Gastroesophageal sphincter (tissue), 4 donors: ENCODE data around the gene RIMBP2. TPM values are rescaled to one million over a fixed set of nuclear protein-coding genes. Genes with fewer than 3 reads are reported as not detected.

Source experiments
- ATAC-seq: fragments of 150-250 bp; one replicate; pipeline ENCODE4 v1.9.1; 2016; ENCODE audit warnings: mild to moderate bottlenecking, moderate library complexity
- H3K27ac ChIP-seq, 4 donors: fragments of 200-600 bp; sonication (generic) in 3 of 4; 1 replicate in 3 of 4; 2 replicates in 1 of 4; pipeline ENCODE4 v1.5.1; 2016 to 2019
- H3K27me3 ChIP-seq: fragments of 200-600 bp; sonication (generic); one replicate; pipeline ENCODE4 v1.5.1; 2019
- H3K36me3 ChIP-seq, 2 donors: fragments of 200-600 bp; sonication (generic); one replicate each; pipeline ENCODE4 v1.5.1; 2019; ENCODE audit warnings: control low read depth in 1 of 2
- H3K4me1 ChIP-seq, 3 donors: fragments of 200-600 bp; sonication (generic); 1 replicate in 2 of 3; 2 replicates in 1 of 3; pipeline ENCODE4 v1.5.1; 2016 to 2019; ENCODE audit warnings: control low read depth in 2 of 3
- H3K4me3 ChIP-seq, 2 donors: fragments of 200-600 bp; sonication (generic); one replicate each; pipeline ENCODE4 v1.5.1; 2019; ENCODE audit warnings: mild to moderate bottlenecking in 1 of 2, moderate library complexity in 1 of 2
- H3K9me3 ChIP-seq, 3 donors: fragments of 200-600 bp; sonication (generic); one replicate each; pipeline ENCODE4 v1.5.1; 2017 to 2019; ENCODE audit warnings: control low read depth in 2 of 3
- EP300 ChIP-seq: sonication (generic); formaldehyde crosslinking; IDR thresholded peaks from one replicate; pipeline ENCODE4 v1.6.1; 2017; ENCODE audit warnings: antibody characterized with exemption, mild to moderate bottlenecking
- POLR2A ChIP-seq, 2 donors: fragments of 450-650 bp; IDR thresholded peaks; one replicate each; pipeline ENCODE4 v1.6.1; 2017; ENCODE audit warnings: antibody characterized with exemption in 2 of 2, mild to moderate bottlenecking in 2 of 2, moderate library complexity in 1 of 2
- POLR2AphosphoS5 ChIP-seq: sonication (generic); formaldehyde crosslinking; IDR thresholded peaks from one replicate; pipeline ENCODE4 v1.6.1; 2017; ENCODE audit warnings: antibody characterized with exemption
- WGBS, 2 donors: methylation state at CpG; one replicate each; pipeline ENCODE4 v1.1.5; 2018; ENCODE audit warnings: low coverage in 1 of 2; 5-methylcytosine and 5-hydroxymethylcytosine counted together
- total RNA-seq, 4 donors: library from RNA; depleted of rRNA; stranded (reverse); fragments of >200 nt; gene quantifications; one replicate each; pipeline ENCODE4 v1.1.0, GENCODE V29; 2016
- TF ChIP-seq, protein P1 (sequence below), 4 experiments: fragments of 200-600 bp in 2 of 4; fragments of 450-650 bp in 2 of 4; sonication (generic) in 1 of 4; IDR thresholded peaks; one replicate each; pipeline ENCODE4 v1.5.1; 2017 to 2019; ENCODE audit warnings: antibody characterized with exemption in 4 of 4, mild to moderate bottlenecking in 2 of 4, moderate library complexity in 2 of 4

RIMBP2 gene
- total RNA-seq, 4 donors from 2014 or later = 0.42 to 1.1 (median 0.60) TPM

DNA sequence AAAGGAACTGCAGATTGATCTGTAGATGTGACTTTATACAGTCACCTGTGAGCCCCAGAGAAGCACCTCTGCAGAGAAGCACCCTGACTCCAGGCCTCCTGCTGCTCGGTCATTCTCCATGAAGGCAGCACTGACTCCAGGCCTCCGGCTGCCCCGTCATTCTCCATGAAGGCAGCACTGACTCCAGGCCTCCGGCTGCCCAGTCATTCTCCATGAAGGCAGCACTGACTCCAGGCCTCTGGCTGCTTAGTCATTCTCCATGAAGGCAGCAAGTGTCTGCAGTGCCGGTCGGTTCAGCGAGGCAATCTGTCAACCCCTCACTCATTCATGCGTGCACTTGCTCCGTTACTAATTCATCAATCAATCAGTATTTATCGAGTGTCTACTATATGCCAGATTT lies 218.1 kb downstream of the RIMBP2 start:
- no peaks in the 10 kb centered on the region for H3K36me3 ChIP-seq
- no peak overlapping the region for H3K27ac ChIP-seq
- ATAC-seq = no peak
- H3K4me1 ChIP-seq = no peaks in the 10 kb centered on the region
- 61 to 64% methylated on average over 4 to 6 of the region's 10 CpGs for WGBS, 2 donors
- H3K27me3 ChIP-seq = peaks cover 27% of the 10 kb centered on the region
- H3K4me3 ChIP-seq = no peak overlapping the region
- TF ChIP-seq POLR2AphosphoS5 (no peak), POLR2A (IDR thresholded peaks at IDR 0.05) (no peak), EP300 (no peak)
- TF ChIP-seq, protein P1, sequence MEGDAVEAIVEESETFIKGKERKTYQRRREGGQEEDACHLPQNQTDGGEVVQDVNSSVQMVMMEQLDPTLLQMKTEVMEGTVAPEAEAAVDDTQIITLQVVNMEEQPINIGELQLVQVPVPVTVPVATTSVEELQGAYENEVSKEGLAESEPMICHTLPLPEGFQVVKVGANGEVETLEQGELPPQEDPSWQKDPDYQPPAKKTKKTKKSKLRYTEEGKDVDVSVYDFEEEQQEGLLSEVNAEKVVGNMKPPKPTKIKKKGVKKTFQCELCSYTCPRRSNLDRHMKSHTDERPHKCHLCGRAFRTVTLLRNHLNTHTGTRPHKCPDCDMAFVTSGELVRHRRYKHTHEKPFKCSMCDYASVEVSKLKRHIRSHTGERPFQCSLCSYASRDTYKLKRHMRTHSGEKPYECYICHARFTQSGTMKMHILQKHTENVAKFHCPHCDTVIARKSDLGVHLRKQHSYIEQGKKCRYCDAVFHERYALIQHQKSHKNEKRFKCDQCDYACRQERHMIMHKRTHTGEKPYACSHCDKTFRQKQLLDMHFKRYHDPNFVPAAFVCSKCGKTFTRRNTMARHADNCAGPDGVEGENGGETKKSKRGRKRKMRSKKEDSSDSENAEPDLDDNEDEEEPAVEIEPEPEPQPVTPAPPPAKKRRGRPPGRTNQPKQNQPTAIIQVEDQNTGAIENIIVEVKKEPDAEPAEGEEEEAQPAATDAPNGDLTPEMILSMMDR (IDR thresholded peaks at IDR 0.05) = no peak
- no peaks in the 10 kb centered on the region for H3K9me3 ChIP-seq

DNA sequence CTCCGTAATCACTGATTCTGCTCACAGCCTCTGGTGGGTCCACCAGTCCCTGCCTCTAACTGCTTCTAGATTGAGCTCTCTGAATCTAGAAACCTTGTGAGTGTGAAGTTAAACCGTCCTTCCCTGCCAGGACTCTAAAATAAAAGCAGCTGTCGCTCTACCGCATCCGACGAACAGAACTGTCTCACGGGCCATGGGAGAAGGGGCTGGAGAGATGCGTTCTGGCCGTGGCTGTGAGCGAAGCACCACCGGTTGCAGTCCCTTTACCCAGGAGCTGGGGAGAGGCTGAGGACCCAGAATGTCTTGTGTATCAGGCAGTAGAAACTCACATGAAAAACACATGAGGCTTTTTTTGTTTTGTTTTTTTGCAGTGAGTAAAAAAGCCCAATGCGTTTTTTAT lies 218.8 kb downstream of the RIMBP2 start:
- 76% methylated on average over 10 to 12 of the region's 12 CpGs for WGBS, 2 donors
- Histone ChIP-seq H3K27ac (no peak overlapping the region), H3K36me3 (no peaks in the 10 kb centered on the region), H3K4me1 (no peaks in the 10 kb centered on the region), H3K4me3 (no peak overlapping the region), H3K27me3 (peaks cover 31% of the 10 kb centered on the region), H3K9me3 (no peaks in the 10 kb centered on the region)
- no peak for ATAC-seq
- TF ChIP-seq POLR2A (IDR thresholded peaks at IDR 0.05) (no peak), POLR2AphosphoS5 (no peak)

DNA sequence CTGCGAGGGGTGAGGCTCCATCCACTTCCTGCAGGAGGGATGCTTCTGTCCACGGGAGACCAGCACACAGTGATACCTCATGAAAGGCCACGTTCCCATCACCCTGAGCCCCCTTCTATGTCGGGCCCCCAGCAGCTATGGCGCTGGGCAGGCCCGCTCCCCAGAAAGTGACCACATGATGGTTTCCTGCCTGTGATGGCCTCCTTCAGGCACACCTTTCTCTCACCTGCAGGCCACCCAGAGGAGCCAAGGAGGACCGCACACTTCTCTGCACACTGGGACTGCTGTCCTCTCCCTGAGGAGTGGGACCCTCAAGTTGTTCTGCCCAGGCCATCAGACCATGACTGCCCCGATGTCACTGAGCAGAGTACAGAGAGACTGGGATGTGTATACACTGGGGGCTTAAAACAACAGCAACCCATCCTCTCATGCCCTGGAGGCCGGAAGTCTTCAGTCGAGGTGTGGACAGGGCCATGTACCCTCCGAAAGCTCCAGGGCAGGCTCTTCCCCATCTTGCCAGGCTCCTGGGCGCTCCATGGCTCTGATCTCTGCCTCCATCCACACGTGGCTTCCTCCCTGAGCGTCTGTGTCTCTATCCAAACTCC lies 219.5 kb downstream of the RIMBP2 start:
- 50 to 69% methylated on average over 3 to 9 of the region's 14 CpGs for WGBS, 2 donors
- no peaks in the 10 kb centered on the region for H3K9me3 ChIP-seq
- H3K4me1 ChIP-seq = peaks cover 0 to 7% (median 0%) of the 10 kb centered on the region in 3 donors

DNA sequence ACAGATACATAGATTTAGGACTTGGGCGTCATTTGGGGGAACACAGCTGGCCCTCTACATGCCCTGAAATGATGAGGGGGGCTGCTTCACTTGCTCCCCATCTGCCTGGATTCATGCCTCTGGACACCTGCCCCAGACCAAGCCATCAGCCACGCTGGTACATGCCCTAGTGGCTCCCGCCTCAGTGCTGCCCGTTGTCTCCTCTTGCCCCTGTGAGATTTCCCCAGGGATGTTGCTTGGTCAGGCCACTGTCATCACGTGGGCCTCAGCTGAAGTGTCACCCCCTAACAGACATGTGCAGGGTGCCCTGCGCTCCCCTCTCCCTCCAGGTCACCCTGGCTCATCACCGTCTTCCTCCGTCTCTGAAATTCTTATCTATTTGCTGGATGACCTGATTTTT lies 220.9 kb downstream of the RIMBP2 start:
- Histone ChIP-seq H3K36me3 (no peaks in the 10 kb centered on the region), H3K9me3 (no peaks in the 10 kb centered on the region), H3K4me3 (no peak overlapping the region), H3K27ac (no peak overlapping the region), H3K27me3 (peaks cover 24% of the 10 kb centered on the region), H3K4me1 (peaks cover 0 to 11% (median 0%) of the 10 kb centered on the region in 3 donors)
- TF ChIP-seq POLR2A (IDR thresholded peaks at IDR 0.05) = no peak
- no peak for TF ChIP-seq POLR2AphosphoS5
- TF ChIP-seq, protein P1 (IDR thresholded peaks at IDR 0.05) = no peak
- 88 to 93% methylated on average over 4 to 6 of the region's 8 CpGs for WGBS, 2 donors
- ATAC-seq = no peak

More for the DNA sequence above, 219.5 kb downstream of the RIMBP2 start:
- Histone ChIP-seq H3K4me3 (no peak overlapping the region), H3K36me3 (no peaks in the 10 kb centered on the region), H3K27ac (no peak overlapping the region), H3K27me3 (peaks cover 28% of the 10 kb centered on the region)
- no peak for TF ChIP-seq POLR2AphosphoS5
- no peak for ATAC-seq

DNA sequence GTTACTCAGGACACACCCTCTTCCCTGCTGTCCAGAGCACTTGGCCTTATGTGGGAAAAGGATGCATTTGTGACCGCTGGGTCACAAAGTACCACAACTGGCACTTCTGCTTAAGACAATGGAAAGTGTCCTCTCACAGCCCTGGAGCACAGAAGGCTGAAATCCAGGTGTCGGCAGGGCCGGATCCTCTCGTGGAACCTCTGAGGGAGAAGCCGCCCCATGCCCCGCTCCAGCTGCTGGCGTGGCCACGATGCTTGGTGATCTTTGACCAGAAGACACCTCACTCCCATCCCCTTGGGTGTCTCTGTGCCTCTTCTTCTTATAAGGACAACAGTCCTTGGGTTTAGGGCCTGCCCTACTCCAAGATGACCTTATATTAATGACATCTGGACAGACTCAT lies 221.4 kb downstream of the RIMBP2 start:
- peaks cover 26% of the 10 kb centered on the region for H3K27me3 ChIP-seq
- H3K4me3 ChIP-seq = no peak overlapping the region
- 95% methylated on average over 5 of the region's 8 CpGs; no CpG with 5 or more reads in 1 of the 2 donors for WGBS, 2 donors
- no peaks in the 10 kb centered on the region for H3K36me3 ChIP-seq
- no peak for ATAC-seq
- no peak for TF ChIP-seq POLR2AphosphoS5
- TF ChIP-seq EP300 = no peak
- TF ChIP-seq, protein P1 (IDR thresholded peaks at IDR 0.05) = no peak
- TF ChIP-seq POLR2A (IDR thresholded peaks at IDR 0.05) = no peak
- H3K4me1 ChIP-seq = peaks cover 0 to 11% (median 0%) of the 10 kb centered on the region in 3 donors
- H3K9me3 ChIP-seq = no peaks in the 10 kb centered on the region
- no peak overlapping the region for H3K27ac ChIP-seq

DNA sequence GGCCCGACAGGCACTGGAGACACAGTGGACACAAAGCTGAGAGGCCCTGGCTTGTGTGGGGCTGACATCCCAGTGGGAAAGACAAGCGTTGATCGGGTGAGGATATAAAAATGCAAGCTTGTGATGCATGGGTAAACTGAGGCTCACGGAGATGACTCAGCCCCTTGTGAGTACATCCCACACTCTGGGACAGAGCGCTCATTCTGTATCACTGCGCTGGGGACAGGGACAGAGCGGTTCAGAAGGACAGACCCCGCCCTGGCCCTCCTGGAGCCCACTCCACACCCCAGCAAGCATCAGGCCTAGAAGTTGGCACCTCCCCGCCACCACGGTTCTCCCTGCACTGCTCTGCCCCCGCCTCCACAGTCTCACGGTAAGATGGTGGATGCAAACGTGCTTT lies 222.1 kb downstream of the RIMBP2 start:
- Histone ChIP-seq H3K36me3 (no peaks in the 10 kb centered on the region), H3K27me3 (peaks cover 33% of the 10 kb centered on the region), H3K9me3 (no peaks in the 10 kb centered on the region), H3K27ac (no peak overlapping the region), H3K4me1 (peaks cover 0 to 11% (median 0%) of the 10 kb centered on the region in 3 donors), H3K4me3 (no peak overlapping the region)
- ATAC-seq = no peak
- WGBS, 2 donors = 90 to 100% methylated on average over 1 to 6 of the region's 13 CpGs
- TF ChIP-seq, protein P1 (IDR thresholded peaks at IDR 0.05) = no peak
- TF ChIP-seq POLR2A (IDR thresholded peaks at IDR 0.05) (no peak), POLR2AphosphoS5 (no peak), EP300 (no peak)
